Trophoblast cell (in vitro differentiated cells and primary cell): ENCODE results near the gene ZC4H2.
"Not testable (repeated sequence)": the region's sequence is repeated elsewhere in the genome, so short reads cannot be mapped to it uniquely, and the experiment has no call there.

Experiments used
- DNase-seq, 2 donors: peaks; one replicate each; pipeline ENCODE4 v3.0.0-alpha.2; 2016
- H2AFZ ChIP-seq: 2 replicates; pipeline ENCODE4 v1.6.1; 2013; ENCODE audit warnings: low read length, moderate library complexity, mild to moderate bottlenecking; ENCODE audit not compliant: insufficient read depth, poor library complexity
- H2AK5ac ChIP-seq: 2 replicates; pipeline ENCODE4 v1.6.1; 2013; ENCODE audit warnings: mild to moderate bottlenecking, low read length
- H2BK120ac ChIP-seq: 2 replicates; pipeline ENCODE4 v1.6.1; 2013; ENCODE audit warnings: low read length, mild to moderate bottlenecking, moderate library complexity; ENCODE audit not compliant: insufficient read depth, poor library complexity
- H2BK12ac ChIP-seq: 2 replicates; pipeline ENCODE4 v1.6.1; 2013; ENCODE audit warnings: mild to moderate bottlenecking, low read length, moderate library complexity
- H2BK5ac ChIP-seq: 2 replicates; pipeline ENCODE4 v1.6.1; 2013; ENCODE audit warnings: low read length, low read depth, moderate library complexity, mild to moderate bottlenecking; ENCODE audit not compliant: poor library complexity
- H3K14ac ChIP-seq: 2 replicates; pipeline ENCODE4 v1.6.1; 2013; ENCODE audit warnings: mild to moderate bottlenecking, low read length
- H3K18ac ChIP-seq: 2 replicates; pipeline ENCODE4 v1.6.1; 2013; ENCODE audit warnings: mild to moderate bottlenecking, low read length
- H3K23ac ChIP-seq: 2 replicates; pipeline ENCODE4 v1.6.1; 2013; ENCODE audit warnings: low read length
- H3K27ac ChIP-seq: 2 replicates; pipeline ENCODE4 v1.5.1; 2013; ENCODE audit warnings: low read depth, mild to moderate bottlenecking, inconsistent platforms, low read length, moderate library complexity
- H3K27me3 ChIP-seq: 2 replicates; pipeline ENCODE4 v1.6.1; 2013; ENCODE audit warnings: inconsistent platforms, mild to moderate bottlenecking, low read length, moderate library complexity; ENCODE audit not compliant: insufficient read depth
- H3K36me3 ChIP-seq, 2 experiments: 1 replicate in 1 of 2; 2 replicates in 1 of 2; pipeline ENCODE4 v1.6.1; 2013; ENCODE audit warnings: low read length in 2 of 2, mild to moderate bottlenecking in 2 of 2, moderate library complexity in 1 of 2; ENCODE audit not compliant: insufficient read depth in 2 of 2, control insufficient read depth in 1 of 2
- H3K4ac ChIP-seq: 2 replicates; pipeline ENCODE4 v1.6.1; 2013; ENCODE audit warnings: low read depth, mild to moderate bottlenecking, low read length, moderate library complexity
- H3K4me1 ChIP-seq, 2 experiments: 1 replicate in 1 of 2; 2 replicates in 1 of 2; pipeline ENCODE4 v1.6.1; 2013; ENCODE audit warnings: low read length in 2 of 2, mild to moderate bottlenecking in 2 of 2, moderate library complexity in 1 of 2; ENCODE audit not compliant: insufficient read depth in 2 of 2, control insufficient read depth in 1 of 2
- H3K4me2 ChIP-seq: 2 replicates; pipeline ENCODE4 v1.6.1; 2013; ENCODE audit warnings: inconsistent platforms, mild to moderate bottlenecking, low read length, moderate library complexity
- H3K4me3 ChIP-seq: 2 replicates; pipeline ENCODE4 v1.5.1; 2013; ENCODE audit warnings: mild to moderate bottlenecking, low read depth, low read length, inconsistent platforms
- H3K79me1 ChIP-seq: one replicate; pipeline ENCODE4 v1.6.1; 2013; ENCODE audit warnings: low read length
- H3K79me2 ChIP-seq: 2 replicates; pipeline ENCODE4 v1.6.1; 2013; ENCODE audit warnings: low read length, mild to moderate bottlenecking; ENCODE audit not compliant: control insufficient read depth, insufficient read depth, poor library complexity
- H3K9ac ChIP-seq: 2 replicates; pipeline ENCODE4 v1.6.1; 2013; ENCODE audit warnings: mild to moderate bottlenecking, low read length
- H3K9me3 ChIP-seq: 2 replicates; pipeline ENCODE4 v1.6.1; 2013; ENCODE audit warnings: low read depth, mild to moderate bottlenecking, control low read depth, inconsistent platforms, low read length; ENCODE audit not compliant: insufficient read depth
- H4K12ac ChIP-seq: 2 replicates; pipeline ENCODE4 v1.6.1; 2013; ENCODE audit warnings: low read depth, mild to moderate bottlenecking, low read length, moderate library complexity
- H4K8ac ChIP-seq: 2 replicates; pipeline ENCODE4 v1.6.1; 2013; ENCODE audit warnings: low read depth, mild to moderate bottlenecking, low read length, moderate library complexity
- H4K91ac ChIP-seq: one replicate; pipeline ENCODE4 v1.6.1; 2013; ENCODE audit warnings: low read depth, mild to moderate bottlenecking, low read length, moderate library complexity
- WGBS: extraction: QIAGEN DNeasy Blood & Tissue Kit; methylation state at CpG from one replicate; pipeline ENCODE4 v1.1.7; 2013; ENCODE audit warnings: missing lambda C conversion rate; ENCODE audit not compliant: insufficient read length, insufficient coverage; ENCODE audit errors: extremely low coverage; 5-methylcytosine and 5-hydroxymethylcytosine counted together

Gene ZC4H2

DNA sequence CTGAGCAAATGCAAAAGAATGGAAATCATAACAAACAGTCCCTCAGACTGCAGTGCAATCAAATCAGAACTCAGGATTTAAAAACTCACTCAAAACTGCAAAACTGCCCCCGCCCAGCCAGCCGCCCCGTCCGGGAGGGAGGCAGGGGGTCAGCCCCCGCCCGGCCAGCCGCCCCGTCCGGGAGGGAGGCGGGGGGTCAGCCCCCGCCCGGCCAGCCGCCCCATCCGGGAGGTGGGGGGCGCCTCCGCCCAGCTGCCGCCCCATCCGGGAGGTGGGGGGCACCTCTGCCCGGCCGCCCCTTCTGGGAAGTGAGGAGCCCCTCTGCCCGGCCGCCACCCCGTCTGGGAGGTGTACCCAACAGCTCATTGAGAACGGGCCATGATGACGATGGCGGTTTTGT, 26.0 kb upstream of the ZC4H2 start:
- H3K4me2 ChIP-seq, H2BK12ac ChIP-seq, H3K4ac ChIP-seq, DNase-seq, H2AK5ac ChIP-seq, H3K4me1 ChIP-seq, H3K36me3 ChIP-seq, H2AFZ ChIP-seq, H3K18ac ChIP-seq, H3K27ac ChIP-seq, H2BK5ac ChIP-seq, H3K4me3 ChIP-seq, H3K23ac ChIP-seq, H3K79me1 ChIP-seq, H3K9me3 ChIP-seq, H4K12ac ChIP-seq, H3K14ac ChIP-seq, H3K27me3 ChIP-seq, H3K9ac ChIP-seq, H2BK120ac ChIP-seq, H4K8ac ChIP-seq, H3K79me2 ChIP-seq, H4K91ac ChIP-seq: not testable (repeated sequence)
- WGBS, result no CpG with 5 or more reads among the region's 26 CpGs

DNA sequence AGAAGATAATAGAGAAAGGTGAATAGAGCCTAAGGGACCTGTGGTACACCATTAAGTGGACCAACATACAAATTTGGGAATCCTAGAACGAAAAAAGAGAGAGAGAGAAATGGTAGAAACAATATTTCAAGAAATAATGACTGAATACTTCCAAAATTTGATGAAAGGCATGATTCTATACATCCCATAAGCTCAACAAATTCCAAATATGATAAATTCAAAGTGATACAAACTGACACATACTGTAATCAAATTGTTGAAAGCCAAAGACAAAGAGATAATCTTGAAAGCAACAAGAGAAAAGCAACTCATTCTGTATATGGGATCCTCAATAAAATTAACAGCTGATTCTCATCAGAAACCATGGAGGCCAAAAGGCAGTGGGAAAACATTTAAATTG, 20.6 kb upstream of the ZC4H2 start:
- Histone ChIP-seq H2AFZ (no peak overlapping the region), H3K18ac (no peak overlapping the region), H3K4me2 (no peak overlapping the region), H3K4ac (no peak overlapping the region), H3K79me2 (no peaks in the 10 kb centered on the region), H4K12ac (no peak overlapping the region), H3K36me3 (no peaks in the 10 kb centered on the region), H3K4me3 (no peak overlapping the region), H2AK5ac (no peak overlapping the region), H2BK5ac (no peak overlapping the region), H4K91ac (no peak overlapping the region), H3K27ac (no peak overlapping the region), H3K14ac (no peak overlapping the region), H3K23ac (no peak overlapping the region), H3K27me3 (no peaks in the 10 kb centered on the region), H3K9ac (no peak overlapping the region), H4K8ac (no peak overlapping the region), H3K9me3 (no peaks in the 10 kb centered on the region), H3K4me1 (no peaks in the 10 kb centered on the region), H2BK12ac (no peak overlapping the region), H3K79me1 (no peaks in the 10 kb centered on the region), H2BK120ac (no peak overlapping the region)
- DNase-seq, result no peak
- WGBS, result no CpG with 5 or more reads among the region's 1 CpG

DNA sequence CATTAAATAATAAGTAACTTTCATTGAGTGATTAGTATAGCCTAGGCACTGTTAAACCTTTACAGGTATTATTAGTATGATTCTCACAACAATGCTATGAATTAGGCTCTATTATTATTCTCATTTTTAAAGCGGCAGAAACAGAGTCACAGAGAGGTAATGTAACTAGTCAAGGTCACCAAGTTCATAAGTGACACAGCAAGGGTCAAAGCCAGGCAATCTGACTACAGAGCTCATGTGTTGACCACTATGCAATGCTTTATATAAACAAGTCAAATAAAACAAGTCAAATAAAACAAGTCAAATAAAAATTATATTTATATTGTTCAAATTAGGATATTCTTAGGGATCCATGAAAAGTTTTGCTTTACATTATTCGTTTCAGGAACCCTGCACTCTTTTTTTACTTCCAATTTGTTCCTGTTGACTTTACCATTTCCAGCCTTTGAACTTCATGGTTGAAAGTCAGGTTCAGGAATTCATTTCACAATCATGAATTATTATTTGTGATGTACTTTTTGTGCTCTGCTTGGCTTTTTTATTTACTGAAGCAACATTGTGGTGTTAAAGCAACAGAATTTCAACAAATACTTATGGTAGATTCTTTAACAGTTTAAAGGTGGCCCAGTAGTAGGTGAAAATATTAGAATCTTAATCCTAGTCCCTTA, 18.0 kb upstream of the ZC4H2 start:
- no CpG with 5 or more reads among the region's 2 CpGs for WGBS
- no peak overlapping the region for H3K23ac ChIP-seq
- no peak overlapping the region for H3K4me3 ChIP-seq
- no peaks in the 10 kb centered on the region for H3K9me3 ChIP-seq
- no peaks in the 10 kb centered on the region for H3K4me1 ChIP-seq
- H4K91ac ChIP-seq, result no peak overlapping the region
- H2AFZ ChIP-seq, result no peak overlapping the region
- H2BK5ac ChIP-seq, result no peak overlapping the region
- H3K79me1 ChIP-seq, result no peaks in the 10 kb centered on the region
- no peak overlapping the region for H2AK5ac ChIP-seq
- no peak overlapping the region for H3K18ac ChIP-seq
- H3K4me2 ChIP-seq, result no peak overlapping the region
- no peak for DNase-seq
- H4K12ac ChIP-seq, result no peak overlapping the region
- no peak overlapping the region for H3K4ac ChIP-seq
- no peak overlapping the region for H4K8ac ChIP-seq
- no peak overlapping the region for H2BK12ac ChIP-seq
- no peaks in the 10 kb centered on the region for H3K79me2 ChIP-seq
- no peak overlapping the region for H3K27ac ChIP-seq
- H3K14ac ChIP-seq, result no peak overlapping the region
- H2BK120ac ChIP-seq, result no peak overlapping the region
- H3K9ac ChIP-seq, result no peak overlapping the region
- no peaks in the 10 kb centered on the region for H3K36me3 ChIP-seq
- no peaks in the 10 kb centered on the region for H3K27me3 ChIP-seq

DNA sequence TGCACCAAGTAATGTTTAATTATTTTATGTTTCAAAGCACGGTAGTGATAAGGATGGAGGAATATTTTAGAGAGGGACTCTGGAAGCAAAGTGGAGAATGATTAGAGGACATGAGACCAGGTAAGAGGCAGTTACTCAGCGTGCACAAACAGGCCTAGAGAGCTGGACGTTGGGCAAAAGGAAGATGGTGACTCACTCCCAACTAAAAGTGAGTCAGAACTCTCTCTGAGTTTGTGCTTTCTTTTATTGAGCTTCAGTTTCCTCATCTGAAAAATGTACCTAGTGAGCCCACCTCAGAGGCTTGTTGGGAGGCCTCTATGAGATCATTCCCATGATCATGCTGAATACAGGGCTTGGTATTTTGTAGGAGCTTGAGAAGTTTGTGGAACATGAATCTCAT, 1.6 kb upstream of the ZC4H2 start:
- Histone ChIP-seq H3K79me2 (no peaks in the 10 kb centered on the region), H3K14ac (no peak overlapping the region), H3K23ac (no peak overlapping the region), H4K12ac (no peak overlapping the region), H3K9ac (no peak overlapping the region), H4K91ac (no peak overlapping the region), H3K27me3 (no peaks in the 10 kb centered on the region), H3K4ac (no peak overlapping the region), H3K36me3 (no peaks in the 10 kb centered on the region), H2BK120ac (no peak overlapping the region), H4K8ac (no peak overlapping the region), H2BK12ac (no peak overlapping the region), H3K9me3 (no peaks in the 10 kb centered on the region), H3K27ac (no peak overlapping the region), H3K79me1 (peaks cover 2% of the 10 kb centered on the region), H3K18ac (no peak overlapping the region), H3K4me2 (no peak overlapping the region), H3K4me1 (peaks cover 0 to 2% of the 10 kb centered on the region in 2 experiments), H2AFZ (no peak overlapping the region), H2AK5ac (no peak overlapping the region), H3K4me3 (no peak overlapping the region), H2BK5ac (no peak overlapping the region)
- WGBS, result no CpG with 5 or more reads among the region's 3 CpGs
- no peak for DNase-seq
